ENCODE results near the gene ST6GAL1.
"Not testable (repeated sequence)": the region's sequence is repeated elsewhere in the genome, so short reads cannot be mapped to it uniquely, and the experiment has no call there.

The ST6GAL1 gene

DNA sequence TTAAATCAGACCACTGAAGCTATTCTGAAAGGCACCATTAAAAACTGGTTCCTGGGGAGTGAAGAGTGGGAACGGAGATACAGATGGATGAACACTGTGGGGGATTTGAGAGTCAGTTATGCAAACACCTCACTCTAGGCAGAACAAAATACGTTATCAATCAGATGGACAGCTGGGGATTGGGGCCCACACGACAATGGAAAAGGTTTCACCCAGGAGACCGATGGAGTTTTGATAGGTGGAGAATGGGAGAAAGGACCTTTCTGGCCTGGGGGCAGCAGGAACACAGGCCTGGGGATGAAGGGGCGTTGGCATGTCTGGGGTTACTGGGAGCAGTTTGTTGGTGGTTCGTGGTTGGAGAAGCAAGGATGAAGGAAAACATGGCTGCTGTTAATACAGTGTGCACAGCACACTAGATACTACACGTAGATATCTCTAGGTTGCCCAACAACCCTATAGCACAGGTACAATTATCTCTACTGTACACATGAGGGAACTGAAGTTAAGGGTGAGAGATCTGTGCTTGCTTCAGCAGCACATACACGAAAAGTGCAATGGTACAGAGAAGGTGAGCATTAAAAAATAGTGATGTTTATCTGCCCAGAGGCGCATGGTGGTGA, 16.5 kb downstream of the ST6GAL1 start:
- no peak for DNase-seq

DNA sequence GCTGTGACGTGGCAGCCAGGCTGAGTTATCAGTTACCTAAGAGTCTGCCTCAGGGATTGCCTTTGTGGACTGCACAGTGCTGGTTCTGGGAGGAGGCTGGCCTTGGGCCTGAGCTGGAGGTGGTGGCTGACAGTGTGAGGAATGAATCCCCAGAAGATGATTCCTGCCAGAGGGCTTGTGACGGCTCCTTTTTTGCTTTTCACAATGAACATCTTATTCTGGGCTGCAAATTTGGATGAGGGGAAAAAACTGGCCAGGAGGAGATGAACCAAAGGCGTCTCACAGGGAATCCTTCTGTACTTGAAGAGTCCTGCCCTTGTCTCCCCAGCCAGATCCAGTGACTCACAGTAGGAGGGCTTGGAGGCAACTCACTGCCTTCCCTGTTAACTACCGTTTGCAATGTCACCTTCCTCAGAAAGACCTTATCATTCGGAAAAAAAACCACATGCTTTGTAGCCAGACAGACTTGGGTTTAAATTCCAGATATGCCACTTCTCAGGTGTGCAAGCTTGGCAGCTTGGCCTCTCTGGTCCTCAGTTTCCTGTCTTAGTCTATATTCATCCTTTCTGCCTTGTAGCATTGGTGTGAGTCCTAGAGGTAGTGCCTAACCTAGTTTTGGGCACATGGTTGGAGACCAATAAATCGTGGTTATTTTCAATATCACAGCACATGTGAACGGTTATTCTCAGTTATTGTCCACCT, 19.1 kb downstream of the ST6GAL1 start:
- DNase-seq = no peak

DNA sequence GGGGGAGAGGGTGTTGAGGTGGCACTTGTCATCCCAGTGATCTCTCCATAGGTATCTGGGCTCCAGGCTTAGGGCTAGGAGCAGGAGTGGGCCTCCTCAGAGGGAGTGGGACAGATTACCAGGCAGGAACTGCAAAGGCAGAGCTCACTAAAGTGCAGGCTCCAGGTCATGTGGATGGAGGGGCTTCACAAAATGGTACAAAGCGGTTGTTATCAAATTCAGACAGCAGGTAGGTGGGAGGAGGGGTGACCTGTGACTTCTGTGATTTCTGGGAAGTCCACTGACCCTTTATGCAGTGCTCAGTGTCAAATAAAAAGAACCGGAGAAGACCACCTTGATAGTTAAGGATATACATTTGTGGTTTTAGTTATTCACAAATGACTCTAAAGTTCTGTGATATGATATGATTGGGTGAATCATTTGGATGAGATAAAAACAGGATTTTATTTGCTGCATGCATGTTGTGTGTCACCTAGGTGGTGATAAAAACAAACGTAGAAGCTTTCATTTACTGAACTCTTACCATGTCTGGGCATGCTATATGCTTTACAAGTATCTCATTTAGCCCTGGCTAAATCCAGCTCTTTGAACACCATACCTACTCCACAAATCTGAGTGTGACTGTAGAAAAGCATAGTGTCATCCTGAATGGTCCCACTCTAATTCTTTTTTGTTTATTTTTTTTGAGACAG, 20.2 kb downstream of the ST6GAL1 start:
- no peak for DNase-seq

DNA sequence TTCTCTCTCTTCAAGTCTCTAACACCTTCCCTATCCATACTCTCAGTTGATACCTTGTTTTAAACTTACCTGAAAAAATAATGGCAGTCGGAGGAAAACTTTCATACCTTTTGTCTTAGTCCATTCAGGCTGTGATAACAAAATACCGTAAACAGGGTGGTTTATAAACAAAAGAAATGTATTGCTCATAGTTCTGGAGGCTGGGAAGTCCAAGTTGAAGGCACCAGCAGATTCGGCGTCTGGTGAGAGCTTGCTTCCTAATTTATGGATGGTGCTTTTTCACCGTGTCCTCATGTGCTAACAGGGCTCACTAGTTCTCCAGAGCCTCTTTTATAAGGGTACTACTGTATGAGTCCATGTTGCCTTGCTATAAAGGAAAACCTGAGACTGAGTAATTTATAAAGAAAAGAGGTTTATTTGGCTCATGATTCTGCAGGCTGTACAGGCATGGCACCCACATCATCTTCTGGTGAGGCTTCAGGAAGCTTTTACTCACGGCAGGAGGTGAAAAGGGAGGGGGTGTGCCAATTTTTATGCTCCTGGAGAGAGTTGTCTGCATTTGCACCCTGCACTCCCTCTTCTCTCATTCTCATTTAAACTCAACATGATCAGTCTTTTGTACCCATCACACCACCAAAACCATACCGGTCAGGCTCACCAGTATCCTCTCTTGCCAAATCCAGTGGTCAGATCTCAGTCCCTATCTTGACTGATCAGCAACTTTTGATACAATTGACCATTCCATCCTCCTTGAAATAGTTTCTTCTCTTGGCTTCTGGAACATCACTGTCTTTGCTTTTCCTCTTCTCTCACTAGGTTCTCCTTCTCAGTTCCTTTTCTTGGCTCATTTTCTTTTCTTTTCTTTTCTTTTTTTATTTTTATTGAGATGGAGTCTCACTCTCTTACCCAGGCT, 21.6 kb downstream of the ST6GAL1 start:
- DNase-seq = no peak

DNA sequence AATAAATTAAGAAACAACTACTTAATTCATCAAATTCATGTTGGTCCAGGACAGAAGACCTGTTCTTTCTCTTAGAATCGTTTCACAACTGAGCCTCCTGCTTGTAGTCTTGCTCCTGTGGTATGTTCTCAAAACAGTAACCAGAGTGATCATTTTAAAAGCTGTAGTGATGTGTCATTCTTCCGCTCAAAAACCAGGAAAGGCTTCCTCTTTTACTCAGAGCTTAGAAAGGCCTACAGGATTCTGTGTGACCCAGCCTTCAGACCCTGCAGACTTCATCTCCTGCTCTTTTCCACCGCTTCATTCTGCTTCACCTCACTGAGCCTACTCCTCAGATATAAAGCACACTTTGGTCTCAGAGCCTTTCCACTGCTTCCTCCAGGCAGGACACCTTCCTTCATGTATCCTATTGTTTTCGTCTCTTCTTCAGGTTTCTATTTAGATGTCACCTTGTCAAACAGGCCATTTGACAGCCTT, 22.7 kb downstream of the ST6GAL1 start:
- peak in 1 of 2 experiments; percentile 27 for DNase-seq

DNA sequence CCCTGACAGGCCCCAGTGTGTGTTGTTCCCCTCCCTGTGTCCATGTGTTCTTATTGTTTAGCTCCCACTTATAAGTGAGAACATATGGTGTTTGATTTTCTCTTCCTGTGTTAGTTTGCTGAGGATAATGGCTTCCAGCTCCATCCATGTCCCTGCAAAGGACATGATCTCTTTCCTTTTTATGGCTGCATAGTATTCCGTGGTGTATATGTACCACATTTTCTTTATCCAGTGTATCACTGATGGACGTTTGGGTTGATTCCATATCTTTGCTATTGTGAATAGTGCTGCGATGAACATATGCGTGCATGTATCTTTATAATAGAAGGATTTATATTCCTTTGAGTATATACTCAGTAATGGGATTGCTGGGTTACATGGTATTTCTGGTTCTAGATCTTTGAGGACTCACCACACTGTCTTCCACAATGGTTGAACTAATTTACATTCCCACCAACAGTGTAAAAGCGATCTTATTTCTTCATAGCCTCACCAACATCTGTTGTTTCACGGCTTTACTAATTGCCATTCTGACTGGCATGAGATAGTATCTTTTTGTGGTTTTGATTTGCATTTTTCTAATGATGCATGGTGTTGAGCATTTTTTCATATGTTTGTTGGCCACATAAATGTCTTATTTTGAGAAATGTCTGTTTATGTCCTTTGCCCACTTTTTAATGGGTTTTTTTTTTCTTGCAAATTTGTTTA, 23.8 kb downstream of the ST6GAL1 start:
- not testable (repeated sequence) for DNase-seq

DNA sequence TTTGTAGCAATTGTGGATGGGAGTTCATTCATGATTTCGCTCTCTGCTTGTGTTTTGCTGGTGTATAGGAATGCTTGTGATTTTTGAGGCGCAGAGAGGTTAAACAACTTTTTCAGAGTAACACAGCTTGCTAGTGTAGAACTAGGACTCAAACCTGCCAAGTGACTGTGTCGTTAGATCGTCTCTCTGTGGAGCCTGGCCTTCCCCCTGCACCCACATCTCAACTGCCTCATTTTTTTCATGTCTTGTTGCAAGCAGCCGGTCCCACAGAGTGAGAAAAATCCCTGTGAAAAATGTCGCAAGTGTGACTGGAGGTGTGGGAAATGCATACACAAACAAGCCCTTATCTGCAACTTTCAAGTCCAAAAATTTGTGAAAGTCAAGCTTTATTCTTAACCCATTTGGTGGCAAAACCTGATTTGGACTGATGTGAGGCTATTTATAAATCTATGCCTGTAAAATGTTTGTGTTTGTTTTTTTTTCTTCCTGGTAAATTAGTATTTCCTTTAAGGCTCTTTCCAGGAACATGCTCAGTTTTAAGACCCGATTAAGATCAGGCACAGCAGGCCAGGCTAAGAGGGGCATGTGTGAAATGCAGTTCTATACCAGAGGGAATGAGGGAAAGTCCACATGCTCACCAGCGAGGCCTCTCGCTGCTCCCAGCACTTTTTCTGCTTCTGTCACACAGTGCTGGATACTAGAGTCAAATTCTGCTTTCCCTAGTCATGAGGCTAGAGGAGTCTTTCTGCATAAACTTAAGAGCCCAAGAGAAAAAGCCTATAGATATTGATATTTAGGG, 25.8 kb downstream of the ST6GAL1 start:
- no peak for DNase-seq

DNA sequence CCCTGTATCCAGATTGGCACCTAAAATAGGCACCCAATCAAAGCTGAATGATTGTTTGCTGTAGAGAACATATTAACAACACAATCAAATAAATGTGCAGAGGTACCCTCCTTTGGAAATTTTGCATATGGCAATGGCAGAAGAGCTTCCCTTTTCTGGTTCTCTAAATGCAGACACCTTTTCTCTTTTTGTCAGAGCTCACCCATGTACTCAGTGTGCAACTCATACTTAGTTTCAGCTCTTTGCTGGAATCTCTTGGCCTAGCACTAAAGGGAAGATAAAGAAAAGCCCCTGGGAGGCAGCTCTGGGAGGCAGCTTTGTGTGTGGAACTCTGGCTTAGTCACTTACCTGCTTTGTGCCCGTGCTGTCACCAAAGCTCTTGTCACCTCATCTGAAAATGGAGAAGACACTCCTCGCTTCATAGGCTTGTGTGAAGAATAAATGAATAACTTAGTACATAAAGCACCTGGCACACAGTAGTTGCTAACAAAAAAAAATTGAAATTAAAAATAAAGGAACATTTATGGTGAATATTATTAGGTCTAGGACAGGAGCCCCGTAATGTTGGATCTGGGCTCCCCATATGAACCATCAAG, 28.8 kb downstream of the ST6GAL1 start:
- no peak for DNase-seq

DNA sequence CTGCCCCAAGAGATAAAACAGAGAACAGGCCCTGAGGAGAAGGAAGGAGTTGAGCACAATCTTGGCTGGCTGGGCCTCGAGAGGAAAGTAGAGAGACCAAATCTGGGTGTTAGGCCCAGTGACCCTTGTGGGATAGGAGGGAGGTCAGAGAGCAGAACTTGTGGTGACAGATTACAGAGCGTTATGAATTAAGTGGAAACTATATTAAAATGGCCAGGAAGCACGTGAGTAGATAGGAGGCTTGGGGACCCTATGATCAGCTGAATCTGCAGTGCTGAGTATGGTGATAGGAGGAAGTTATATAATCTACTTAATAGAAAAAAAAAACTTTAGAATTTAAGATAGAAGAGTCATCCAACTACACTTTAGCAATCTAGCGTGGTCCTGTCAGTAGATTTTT, 30.0 kb downstream of the ST6GAL1 start:
- DNase-seq = no peak

DNA sequence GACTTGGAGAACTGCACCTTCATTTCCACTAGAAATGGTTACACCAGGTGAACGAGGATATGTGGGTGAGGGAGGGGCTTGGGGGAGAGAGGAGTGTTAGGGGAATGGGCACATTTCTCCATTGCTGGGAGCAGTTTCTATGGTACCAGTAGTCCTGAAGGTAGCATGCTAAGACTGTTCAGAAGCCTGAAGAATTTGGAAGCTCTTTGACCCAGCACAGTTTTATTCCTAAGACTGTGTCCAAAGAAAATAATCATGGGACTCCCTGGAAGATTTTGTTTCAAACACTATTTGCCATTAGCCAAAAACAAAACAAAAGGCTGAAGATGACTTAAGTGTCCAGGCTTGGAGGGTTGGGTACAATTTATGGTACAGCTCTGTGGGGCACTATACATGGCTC, 32.1 kb downstream of the ST6GAL1 start:
- no peak for DNase-seq

DNA sequence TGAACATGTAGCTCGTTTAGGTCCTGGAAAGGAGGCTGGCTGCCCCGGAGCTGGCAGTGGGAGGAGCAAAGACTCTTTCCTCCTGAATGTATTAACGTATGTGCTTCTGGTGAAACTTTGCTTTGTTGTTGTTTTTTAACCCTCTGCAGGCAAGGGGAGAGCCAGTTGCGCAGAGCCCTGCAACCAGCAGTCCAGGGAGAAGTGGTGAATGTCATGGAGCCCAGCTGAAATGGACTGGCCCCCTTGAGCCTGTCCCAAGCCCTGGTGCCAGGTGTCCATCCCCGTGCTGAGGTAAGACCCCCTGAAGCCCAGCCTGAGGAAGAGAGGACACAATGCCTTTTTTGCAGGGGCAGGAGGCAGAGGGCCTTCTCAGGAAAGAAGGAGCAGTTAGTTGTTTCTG, 33.3 kb downstream of the ST6GAL1 start:
- DNase-seq = no peak

DNA sequence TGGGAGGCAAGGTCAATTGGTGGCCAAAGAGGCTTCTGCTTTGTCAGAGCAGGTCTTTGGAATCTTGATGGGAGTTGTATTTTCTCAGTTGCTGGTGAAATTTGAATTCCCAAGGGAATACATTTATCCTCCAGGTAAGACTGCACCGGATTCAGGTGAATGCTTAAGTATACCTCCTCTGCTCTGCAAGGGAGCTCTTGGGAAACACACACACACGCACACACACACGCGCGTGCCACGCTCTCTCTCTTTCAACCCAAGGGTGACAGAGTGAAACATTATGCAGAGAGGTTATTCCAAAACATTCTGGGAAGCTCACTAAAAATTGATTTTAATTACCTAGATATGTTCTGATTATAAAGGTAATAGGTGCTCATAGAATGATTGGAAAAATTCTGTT, 33.7 kb downstream of the ST6GAL1 start:
- no peak for DNase-seq

DNA sequence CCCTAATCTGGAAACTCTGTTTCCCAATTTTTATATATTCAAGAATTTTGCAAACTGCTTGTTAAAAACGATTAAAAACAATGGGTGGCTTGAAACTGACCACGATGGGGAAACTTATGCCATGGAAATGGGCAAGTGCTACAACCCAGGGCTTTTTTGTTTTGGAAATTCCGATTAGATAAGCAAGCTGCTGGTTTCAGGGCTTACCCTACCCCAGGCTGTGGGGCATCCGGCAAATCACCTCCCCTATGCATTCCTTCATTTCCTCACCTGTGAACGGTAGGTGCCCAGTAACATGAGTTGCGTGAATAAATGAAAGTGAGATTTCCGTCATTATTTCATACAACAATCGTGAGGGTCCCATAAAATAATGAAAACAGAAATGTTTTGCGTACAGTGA, 34.3 kb downstream of the ST6GAL1 start:
- DNase-seq = no peak

DNA sequence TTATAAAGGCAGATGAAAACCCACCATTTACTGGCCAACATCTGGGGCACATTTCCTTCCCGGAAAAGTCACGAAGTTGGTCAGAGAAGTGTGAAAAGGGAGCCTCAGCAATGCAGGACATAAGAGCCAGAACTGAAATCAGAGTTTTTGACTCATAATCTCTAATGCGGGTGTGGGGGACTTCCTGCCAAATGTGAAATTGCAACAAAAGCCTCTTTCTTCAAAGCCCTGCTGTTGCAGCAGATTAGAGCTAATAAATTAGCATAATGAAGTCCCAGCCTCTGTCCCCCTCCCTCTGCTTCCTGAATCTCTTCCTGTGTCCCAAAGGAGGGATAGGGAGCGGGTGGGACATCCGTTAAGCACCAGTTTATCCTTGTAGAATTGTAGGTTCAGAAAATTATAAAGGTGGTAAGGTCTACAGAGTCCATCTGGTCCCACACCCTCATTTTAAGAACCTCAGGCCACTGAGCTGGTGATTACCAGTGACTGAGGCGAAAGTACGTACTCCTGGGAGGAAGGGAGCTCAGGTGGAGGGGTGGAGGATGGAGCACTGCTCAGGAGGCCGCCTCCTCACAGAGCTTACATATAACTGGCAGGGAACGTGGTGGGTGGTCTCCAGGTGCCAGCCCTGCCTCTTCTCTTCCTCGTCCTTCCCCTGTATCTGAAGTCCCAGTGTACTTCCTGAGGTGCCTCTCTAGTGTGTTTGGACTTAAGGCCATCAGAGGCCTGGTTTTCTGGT, 35.0 kb downstream of the ST6GAL1 start:
- no peak for DNase-seq

DNA sequence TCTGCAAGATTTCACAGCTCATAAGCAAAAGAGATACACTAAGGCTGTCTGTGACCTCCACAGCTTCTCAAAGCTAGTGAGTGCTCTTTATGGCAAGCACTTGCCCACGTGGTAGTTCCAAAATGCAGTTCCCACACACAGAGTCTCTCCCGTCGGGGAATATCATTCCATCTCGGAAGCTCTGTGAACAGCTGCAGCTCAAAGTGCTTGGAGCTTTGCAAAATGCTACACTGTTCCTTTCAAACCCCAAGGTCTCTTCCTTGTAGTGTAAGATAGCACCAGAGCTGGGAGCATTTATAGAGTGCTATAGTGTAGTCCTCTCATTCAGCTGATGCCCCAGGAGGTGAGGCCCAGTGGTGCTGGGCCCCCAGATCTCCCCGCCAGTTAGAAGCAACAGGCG, 36.1 kb downstream of the ST6GAL1 start:
- no peak for DNase-seq

DNA sequence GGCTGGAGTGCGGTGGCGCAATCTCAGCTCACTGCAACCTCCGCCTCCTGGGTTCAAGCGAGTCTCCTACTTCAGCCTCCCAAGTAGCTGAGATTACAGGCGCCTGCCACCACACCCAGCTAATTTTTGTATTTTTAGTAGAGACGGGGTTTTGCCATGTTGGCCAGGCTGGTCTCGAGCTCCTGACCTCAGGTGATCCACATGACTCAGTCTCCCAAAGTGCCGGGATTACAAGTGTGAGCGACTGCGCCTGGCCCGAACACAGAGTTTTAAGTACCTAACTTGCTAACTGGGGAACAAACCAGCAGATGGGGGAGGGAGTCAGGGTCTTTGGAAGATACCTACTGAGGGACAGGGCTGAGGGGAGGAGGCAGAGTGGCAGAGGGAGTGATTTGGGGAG, 36.9 kb downstream of the ST6GAL1 start:
- DNase-seq = not testable (repeated sequence)

DNA sequence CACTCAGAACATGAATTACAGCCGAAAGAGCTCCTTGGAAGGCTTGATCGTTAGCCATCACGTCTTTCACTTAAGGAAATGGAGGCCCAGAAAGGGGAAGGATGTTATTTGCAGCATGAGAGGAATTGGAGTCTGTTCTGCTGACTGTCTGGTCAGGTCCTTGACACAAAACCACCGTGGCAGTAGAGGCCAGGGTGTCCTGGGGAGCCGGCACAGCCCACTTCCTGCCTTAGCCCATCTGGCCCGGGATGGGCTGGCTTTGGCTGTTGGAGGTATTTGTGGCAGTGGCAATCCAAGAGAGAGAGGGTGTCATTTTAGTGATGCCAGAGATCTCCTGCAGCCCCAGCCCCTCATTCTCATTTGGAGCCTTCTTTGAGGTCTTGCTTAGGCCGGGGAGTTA, 37.4 kb downstream of the ST6GAL1 start:
- no peak for DNase-seq

DNA sequence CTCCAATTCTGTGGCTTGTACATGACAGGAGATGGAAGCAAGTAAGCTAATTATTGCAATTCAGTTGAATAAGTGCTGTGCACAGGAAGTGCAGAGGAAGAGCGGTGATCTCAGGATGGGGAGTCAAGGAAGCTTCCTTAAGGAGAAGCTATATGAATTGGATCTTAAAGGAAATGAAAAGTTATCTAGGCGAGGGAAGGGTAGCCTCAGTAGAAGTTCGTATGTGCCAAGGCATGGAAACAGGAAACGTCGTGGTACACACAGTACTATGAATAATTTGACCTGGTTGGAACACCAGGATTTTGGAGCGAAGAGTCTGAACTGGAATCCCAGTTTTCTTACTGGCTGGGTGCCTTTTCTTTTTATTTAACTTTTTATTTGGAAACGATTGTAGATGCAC, 39.3 kb downstream of the ST6GAL1 start:
- DNase-seq = no peak

DNA sequence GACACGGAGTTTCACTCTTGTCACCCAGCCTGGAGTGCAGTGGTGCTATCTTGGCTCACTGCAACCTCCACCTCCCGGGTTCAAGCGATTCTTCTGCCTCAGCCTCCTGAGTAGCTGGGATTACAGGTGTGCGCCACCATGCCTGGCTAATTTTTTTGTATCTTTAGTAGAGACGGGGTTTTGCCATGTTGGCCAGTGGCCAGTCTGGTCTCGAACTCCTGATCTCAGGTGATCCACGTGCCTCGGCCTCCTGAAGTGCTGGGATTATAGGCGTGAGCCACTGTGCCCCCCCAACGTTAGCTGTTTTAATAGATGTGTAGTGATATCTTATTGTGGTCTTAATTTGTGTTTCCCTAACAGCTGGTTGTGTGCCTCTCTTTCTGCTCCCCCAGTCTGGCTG, 40.8 kb downstream of the ST6GAL1 start:
- DNase-seq = not testable (repeated sequence)

DNA sequence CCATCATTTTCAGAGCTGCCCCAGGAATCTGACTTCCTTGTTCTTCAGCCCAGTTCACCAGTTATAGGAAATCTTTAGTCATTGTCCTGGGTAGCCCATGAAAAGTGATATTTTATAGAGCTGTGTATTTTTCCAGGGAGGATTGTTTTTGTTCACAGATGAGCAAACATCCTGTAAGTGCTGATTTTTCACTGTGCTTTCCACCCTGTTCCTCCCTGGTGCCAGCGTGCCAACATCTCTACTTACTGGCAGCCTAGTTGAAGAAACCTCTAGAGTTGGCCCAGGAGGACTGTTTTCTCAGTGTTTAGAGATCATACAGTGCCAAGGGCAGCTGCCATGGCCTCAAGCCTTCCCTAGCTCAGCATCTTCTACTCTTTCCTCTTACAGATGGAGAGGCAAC, 41.3 kb downstream of the ST6GAL1 start:
- no peak for DNase-seq
